H1 (cell line): ENCODE results near the gene FHL1. TPM values are rescaled to one million over a fixed set of nuclear protein-coding genes. Genes with fewer than 3 reads are reported as not detected.

Experiments
- CTCF ChIA-PET: fragments of 300-600 bp; sonication (Branson Sonifier 250); formaldehyde crosslinking; loops from one replicate; lab custom pipeline; 2021; ENCODE audit not compliant: partially characterized antibody; lab: Charles Lee
- POLR2A ChIA-PET: fragments of 300-600 bp; sonication (Branson Sonifier 250); formaldehyde crosslinking; loops from one replicate; lab custom pipeline; 2021; ENCODE audit warnings: inconsistent platforms; ENCODE audit not compliant: partially characterized antibody; lab: Charles Lee
- DNase-seq, 2 experiments: peaks; one replicate each; pipeline versions ENCODE4 v3.0.0 to v3.0.0-alpha.2; 2010 to 2022; ENCODE audit warnings: low spot score in 2 of 2, low read depth in 1 of 2, mixed read lengths in 1 of 2
- FAIRE-seq: peaks from 2 replicates; lab custom pipeline; 2011; peaks lifted over from hg19 to GRCh38; lab: Jason Lieb, UNC
- H2AFZ ChIP-seq: 2 replicates; pipeline ENCODE4 v1.8.1; 2012; ENCODE audit warnings: low read length, inconsistent platforms
- H2AK5ac ChIP-seq: 2 replicates; pipeline ENCODE4 v1.6.1; 2013; ENCODE audit warnings: low read depth, low read length
- H2BK120ac ChIP-seq: replicated peaks from 2 replicates; pipeline ENCODE3; 2013; ENCODE audit warnings: low read depth, low read length, inconsistent platforms
- H2BK12ac ChIP-seq: 2 replicates; pipeline ENCODE4 v1.6.1; 2013; ENCODE audit warnings: low read depth, low read length
- H2BK15ac ChIP-seq: 2 replicates; pipeline ENCODE4 v1.6.1; 2013; ENCODE audit warnings: low read length
- H2BK20ac ChIP-seq: 2 replicates; pipeline ENCODE4 v1.6.1; 2013; ENCODE audit warnings: low read length
- H2BK5ac ChIP-seq: 2 replicates; pipeline ENCODE4 v1.6.1; 2013; ENCODE audit warnings: low read depth, low read length
- H3K14ac ChIP-seq: 2 replicates; pipeline ENCODE4 v1.6.1; 2013; ENCODE audit warnings: inconsistent platforms; ENCODE audit not compliant: insufficient read length
- H3K18ac ChIP-seq: 2 replicates; pipeline ENCODE4 v1.6.1; 2013; ENCODE audit warnings: low read length; ENCODE audit errors: extremely low read depth
- H3K23ac ChIP-seq: 2 replicates; pipeline ENCODE4 v1.6.1; 2013; ENCODE audit warnings: inconsistent platforms; ENCODE audit not compliant: insufficient read length
- H3K23me2 ChIP-seq: 2 replicates; pipeline ENCODE4 v1.6.1; 2013; ENCODE audit warnings: low read depth, low read length
- H3K27ac ChIP-seq: 2 replicates; pipeline ENCODE4 v1.6.1; 2011; ENCODE audit warnings: low read depth, low read length, inconsistent platforms
- H3K27me3 ChIP-seq, 4 experiments: replicated peaks in 1 of 4; 1 replicate in 1 of 4; 2 replicates in 3 of 4; pipeline versions ENCODE4 v1.6.1 to v1.8.1; 2011 to 2013; ENCODE audit warnings: low read length in 3 of 4, mild to moderate bottlenecking in 3 of 4, inconsistent platforms in 2 of 4, mixed read lengths in 2 of 4, moderate library complexity in 1 of 4; ENCODE audit not compliant: control insufficient read depth in 3 of 4, insufficient read depth in 3 of 4; ENCODE audit errors: extremely low read depth in 1 of 4
- H3K36me3 ChIP-seq, 4 experiments: 2 replicates each; pipeline versions ENCODE4 v1.6.1 to v1.8.1; 2011 to 2013; ENCODE audit warnings: mild to moderate bottlenecking in 4 of 4, low read length in 3 of 4, moderate library complexity in 2 of 4, control low read depth in 1 of 4, inconsistent platforms in 1 of 4; ENCODE audit not compliant: insufficient read depth in 4 of 4, control insufficient read depth in 2 of 4
- H3K4ac ChIP-seq: replicated peaks from 2 replicates; pipeline ENCODE3; 2013; ENCODE audit warnings: low read length, low read depth, mixed read lengths, inconsistent platforms; ENCODE audit not compliant: insufficient read length
- H3K4me1 ChIP-seq, 4 experiments: replicated peaks in 1 of 4; 1 replicate in 1 of 4; 2 replicates in 3 of 4; pipeline versions ENCODE4 v1.6.1 to v1.8.1; 2011 to 2013; ENCODE audit warnings: low read length in 3 of 4, inconsistent platforms in 2 of 4, mixed read lengths in 1 of 4; ENCODE audit not compliant: insufficient read depth in 4 of 4, control insufficient read depth in 3 of 4
- H3K4me2 ChIP-seq, 2 experiments: 2 replicates each; pipeline versions ENCODE4 v1.6.1 to v1.8.1; 2011 to 2013; ENCODE audit warnings: low read depth in 2 of 2, low read length in 2 of 2, control low read depth in 1 of 2, inconsistent platforms in 1 of 2, mild to moderate bottlenecking in 1 of 2; ENCODE audit not compliant: insufficient read depth in 1 of 2
- H3K4me3 ChIP-seq, 4 experiments: fragments of 200-600, 300-600 bp in 1 of 4; sonication (generic), shearing (Covaris generic), sonication (Bioruptor Twin) in 1 of 4; 2 replicates each; pipeline versions ENCODE4 v1.5.1 to v1.8.1; 2011 to 2016; ENCODE audit warnings: low read length in 4 of 4, low read depth in 3 of 4, control low read depth in 2 of 4, inconsistent platforms in 2 of 4, mild to moderate bottlenecking in 2 of 4, mixed read lengths in 1 of 4, moderate library complexity in 1 of 4; ENCODE audit not compliant: insufficient read depth in 2 of 4; ENCODE audit errors: extremely low read depth in 1 of 4
- H3K56ac ChIP-seq: replicated peaks from 2 replicates; pipeline ENCODE3; 2013; ENCODE audit warnings: low read depth, mild to moderate bottlenecking, mixed read lengths, low read length, inconsistent platforms; ENCODE audit not compliant: insufficient read length
- H3K79me1 ChIP-seq: 2 replicates; pipeline ENCODE4 v1.6.1; 2013; ENCODE audit warnings: low read depth, low read length, control low read depth
- H3K79me2 ChIP-seq, 2 experiments: 2 replicates each; pipeline versions ENCODE4 v1.6.1 to v1.8.1; 2012 to 2013; ENCODE audit warnings: low read length in 2 of 2, mild to moderate bottlenecking in 2 of 2, inconsistent platforms in 1 of 2; ENCODE audit not compliant: insufficient read depth in 2 of 2, control insufficient read depth in 1 of 2
- H3K9ac ChIP-seq, 4 experiments: replicated peaks in 1 of 4; 1 replicate in 1 of 4; 2 replicates in 3 of 4; pipeline versions ENCODE4 v1.6.1 to v1.8.1; 2011 to 2013; ENCODE audit warnings: low read depth in 3 of 4, low read length in 3 of 4, control low read depth in 2 of 4, mild to moderate bottlenecking in 2 of 4, moderate library complexity in 2 of 4, inconsistent platforms in 1 of 4; ENCODE audit errors: extremely low read depth in 1 of 4
- H3K9me3 ChIP-seq, 2 experiments: 2 replicates each; pipeline versions ENCODE4 v1.6.1 to v1.8.1; 2012 to 2013; ENCODE audit warnings: mild to moderate bottlenecking in 2 of 2, moderate library complexity in 2 of 2, control low read depth in 1 of 2, inconsistent platforms in 1 of 2, low read depth in 1 of 2, low read length in 1 of 2, mixed read lengths in 1 of 2; ENCODE audit not compliant: insufficient read depth in 2 of 2
- H4K20me1 ChIP-seq, 2 experiments: replicated peaks in 1 of 2; 2 replicates each; pipeline versions ENCODE3 to v1.8.1; 2011 to 2013; ENCODE audit warnings: inconsistent platforms in 2 of 2, low read length in 2 of 2, mild to moderate bottlenecking in 1 of 2; ENCODE audit not compliant: insufficient read depth in 2 of 2, control insufficient read depth in 1 of 2
- H4K5ac ChIP-seq: 2 replicates; pipeline ENCODE4 v1.6.1; 2013; ENCODE audit warnings: low read length, low read depth, mixed read lengths, inconsistent platforms; ENCODE audit not compliant: insufficient read length
- H4K8ac ChIP-seq: 2 replicates; pipeline ENCODE4 v1.8.0; 2013; ENCODE audit warnings: mild to moderate bottlenecking, moderate library complexity, low read length, inconsistent platforms; ENCODE audit not compliant: insufficient read depth; ENCODE audit errors: extremely low read depth
- H4K91ac ChIP-seq: replicated peaks from 2 replicates; pipeline ENCODE3; 2013; ENCODE audit warnings: low read length, mixed read lengths, inconsistent platforms; ENCODE audit not compliant: insufficient read length
- RBBP5 ChIP-seq: IDR thresholded peaks from 2 replicates; pipeline ENCODE4 v1.7.1; 2012; ENCODE audit warnings: low read depth, mild to moderate bottlenecking, inconsistent platforms, low read length, moderate library complexity, borderline replicate concordance
- SP2 ChIP-seq: IDR thresholded peaks from 2 replicates; pipeline ENCODE4 v1.6.1; 2012; ENCODE audit warnings: mild to moderate bottlenecking, low read length, inconsistent platforms
- WGBS, 2 experiments: shearing (Covaris generic) in 1 of 2; methylation state at CpG; one replicate each; pipeline versions ENCODE4 v1.1.6 to v1.1.7; 2013 to 2015; ENCODE audit warnings: low lambda C conversion rate in 2 of 2, mixed read lengths in 2 of 2, inconsistent platforms in 1 of 2, low coverage in 1 of 2, missing lambda C conversion rate in 1 of 2; ENCODE audit not compliant: insufficient replicate concordance in 2 of 2, insufficient coverage in 1 of 2, insufficient read length in 1 of 2; ENCODE audit errors: extremely low coverage in 1 of 2, missing lambda C conversion rate in 1 of 2; 5-methylcytosine and 5-hydroxymethylcytosine counted together
- polyA plus RNA-seq, 7 experiments: library from polyadenylated mRNA; depleted of rRNA in 3 of 7; stranded (reverse) in 5 of 7; unstranded in 2 of 7; fragments of >200 nt in 5 of 7; fragments of 200-250 nt in 2 of 7; gene quantifications; 1 replicate in 5 of 7; 2 replicates in 1 of 7; 4 replicates in 1 of 7; pipeline versions ENCODE4 v1.2.1 to v1.2.3, GENCODE V29; 2011 to 2013; ENCODE audit warnings: missing spikeins in 2 of 7, mixed read lengths in 2 of 7
- total RNA-seq: library from RNA; stranded (reverse); fragmentation: NEBNext Ultra II Directional; extraction: Animal tissue kit (Norgen Biotek cat#: 25700); gene quantifications from 2 replicates; pipeline ENCODE4 v1.2.1, GENCODE V29; 2021

FHL1 gene
- total and polyA plus RNA-seq, 2 of the 8 experiments (the other 6 are each of a cell fraction or from before 2014, with no cell fraction given) = 45.0 to 56.5 TPM

DNA sequence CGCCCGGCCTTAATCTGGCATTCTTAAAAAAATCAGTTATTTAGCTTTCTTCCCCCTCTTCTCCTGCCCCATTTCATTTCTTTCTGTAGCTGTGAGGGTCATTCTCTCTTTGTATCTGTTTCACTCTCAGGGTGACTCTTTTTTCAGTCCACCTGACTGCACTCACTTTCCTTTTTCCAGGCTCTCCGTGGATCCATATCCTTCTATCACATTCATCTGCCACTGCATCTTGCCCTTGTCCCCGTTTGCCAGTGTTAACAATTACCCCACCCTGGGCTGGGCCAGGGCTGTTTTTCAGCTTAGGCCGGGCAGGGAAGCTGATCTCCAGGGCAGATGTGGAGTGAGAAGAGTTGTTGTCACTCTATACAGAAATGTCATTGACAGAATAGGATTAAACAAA, 7.7 kb downstream of the FHL1 start:
- H3K18ac ChIP-seq = no peak overlapping the region
- H2AK5ac ChIP-seq = no peak overlapping the region
- H3K79me2 ChIP-seq = peaks cover 0 to 39% of the 10 kb centered on the region in 2 experiments; a peak in 2 of 4 replicates
- H4K20me1 ChIP-seq = no peaks in the 10 kb centered on the region
- no peak overlapping the region for H3K4me2 ChIP-seq
- H2BK12ac ChIP-seq = no peak overlapping the region
- no peak overlapping the region for H4K91ac ChIP-seq
- no peaks in the 10 kb centered on the region for H3K9me3 ChIP-seq
- 67% methylated on average over 5 of the region's 5 CpGs; no CpG with 5 or more reads in 1 of the 2 experiments for WGBS, 2 experiments
- TF ChIP-seq SP2 (no peak), RBBP5 (no peak)
- H2AFZ ChIP-seq = no peak overlapping the region
- H3K9ac ChIP-seq = no peak overlapping the region
- no peaks in the 10 kb centered on the region for H3K4me1 ChIP-seq
- no peaks in the 10 kb centered on the region for H3K79me1 ChIP-seq
- no peak overlapping the region for H4K8ac ChIP-seq
- H3K23ac ChIP-seq = no peak overlapping the region
- no peak overlapping the region for H3K27ac ChIP-seq
- no peaks in the 10 kb centered on the region for H3K27me3 ChIP-seq
- no peak overlapping the region for H3K56ac ChIP-seq
- no peak overlapping the region for H2BK5ac ChIP-seq
- H3K14ac ChIP-seq = no peak overlapping the region
- H2BK20ac ChIP-seq = no peak overlapping the region
- no peaks in the 10 kb centered on the region for H3K36me3 ChIP-seq
- H4K5ac ChIP-seq = no peak overlapping the region
- H2BK15ac ChIP-seq = no peak overlapping the region
- no peaks in the 10 kb centered on the region for H3K23me2 ChIP-seq
- POLR2A ChIA-PET = interaction anchor here (0.7 kb wide), 1 partner anchor 9 kb away, joined by 3 read pairs; no protein-coding TSS in a partner anchor
- DNase-seq = no peak
- FAIRE-seq = no peak
- H3K4me3 ChIP-seq = no peak overlapping the region
- no peak overlapping the region for H2BK120ac ChIP-seq
- CTCF ChIA-PET = interaction anchor here (0.7 to 3.4 kb wide), 2 partner anchors 100 to 127 kb away, joined by 3 to 17 read pairs; no protein-coding TSS in a partner anchor
- H3K4ac ChIP-seq = no peak overlapping the region
